SK-N-SH treated with all-trans-retinoic acid at 6 μM for 48 hours (cell line): ENCODE measurements around the gene LAMB4.

ENCODE experiments used
- ATAC-seq: fragments of 200-7000 bp; cut with Tn5 transposase; 3 replicates; pipeline ENCODE4 v1.9.1; 2020; ENCODE audit warnings: mild to moderate bottlenecking, moderate library complexity
- BACH2 ChIP-seq: fragments of 250-450 bp; sonication (Bioruptor Pico); IDR thresholded peaks from 2 replicates; pipeline ENCODE4 v1.9.0; 2021; ENCODE audit warnings: mild to moderate bottlenecking, borderline replicate concordance
- CSDC2 ChIP-seq: fragments of 250-450 bp; sonication (Bioruptor Pico); IDR thresholded peaks from 2 replicates; pipeline ENCODE4 v1.5.0; 2020; ENCODE audit warnings: mild to moderate bottlenecking, moderate library complexity
- GLIS3 ChIP-seq: fragments of 250-450 bp; sonication (Bioruptor Pico); IDR thresholded peaks from 2 replicates; pipeline ENCODE4 v1.5.0; 2020; ENCODE audit warnings: mild to moderate bottlenecking, moderate library complexity
- ISL1 ChIP-seq: fragments of 250-450 bp; sonication (Bioruptor Pico); IDR thresholded peaks from 2 replicates; pipeline ENCODE4 v2.1.2; 2022; ENCODE audit warnings: mild to moderate bottlenecking, moderate library complexity
- OSR1 ChIP-seq: fragments of 250-450 bp; sonication (Bioruptor Pico); IDR thresholded peaks from 2 replicates; pipeline ENCODE4 v1.8.0; 2022; ENCODE audit warnings: moderate library complexity, mild to moderate bottlenecking, inconsistent platforms
- PPARA ChIP-seq: fragments of 250-450 bp; sonication (Bioruptor Pico); IDR thresholded peaks from 2 replicates; pipeline ENCODE4 v1.5.0; 2020; ENCODE audit warnings: mild to moderate bottlenecking, borderline replicate concordance
- RARB ChIP-seq: fragments of 250-450 bp; sonication (Bioruptor Pico); IDR thresholded peaks from 2 replicates; pipeline ENCODE4 v1.8.0; 2021; ENCODE audit warnings: mild to moderate bottlenecking, moderate library complexity
- SNAI2 ChIP-seq: fragments of 250-450 bp; sonication (Bioruptor Pico); IDR thresholded peaks from 2 replicates; pipeline ENCODE4 v1.5.0; 2020; ENCODE audit warnings: mild to moderate bottlenecking, moderate library complexity
- TCF4 ChIP-seq: fragments of 250-450 bp; sonication (Bioruptor Pico); IDR thresholded peaks from 2 replicates; pipeline ENCODE4 v1.8.0; 2021; ENCODE audit warnings: mild to moderate bottlenecking, moderate library complexity, borderline replicate concordance
- TOX ChIP-seq: fragments of 250-450 bp; sonication (Bioruptor Pico); IDR thresholded peaks from 2 replicates; pipeline ENCODE4 v1.8.0; 2021; ENCODE audit warnings: mild to moderate bottlenecking, moderate library complexity, borderline replicate concordance
- ZC3H10 ChIP-seq: fragments of 250-450 bp; sonication (Bioruptor Pico); IDR thresholded peaks from 2 replicates; pipeline ENCODE4 v1.5.1; 2021; ENCODE audit warnings: mild to moderate bottlenecking, moderate library complexity
- ZFP3 ChIP-seq: fragments of 250-450 bp; sonication (Bioruptor Pico); IDR thresholded peaks from 2 replicates; pipeline ENCODE4 v1.5.0; 2020; ENCODE audit warnings: mild to moderate bottlenecking, moderate library complexity
- ZFP30 ChIP-seq: fragments of 450-650 bp; formaldehyde crosslinking; IDR thresholded peaks from 2 replicates; pipeline ENCODE4 v1.5.0; 2022; ENCODE audit warnings: mild to moderate bottlenecking, moderate library complexity
- ZNF565 ChIP-seq: fragments of 450-650 bp; formaldehyde crosslinking; conservative IDR thresholded peaks from 2 replicates; pipeline ENCODE4 v1.5.0; 2020; ENCODE audit warnings: low read depth, mild to moderate bottlenecking, moderate library complexity
- TF ChIP-seq, protein P1 (sequence below): fragments of 250-450 bp; sonication (Bioruptor Pico); IDR thresholded peaks from 2 replicates; pipeline ENCODE4 v1.5.1; 2021; ENCODE audit warnings: mild to moderate bottlenecking, moderate library complexity
- TF ChIP-seq, protein P2 (sequence below): fragments of 250-450 bp; sonication (Bioruptor Pico); IDR thresholded peaks from 2 replicates; pipeline ENCODE4 v1.5.0; 2020; ENCODE audit warnings: mild to moderate bottlenecking, moderate library complexity
- TF ChIP-seq, protein P3 (sequence below): fragments of 250-450 bp; sonication (Bioruptor Pico); IDR thresholded peaks from 2 replicates; pipeline ENCODE4 v1.8.0; 2020; ENCODE audit warnings: mild to moderate bottlenecking, moderate library complexity, borderline replicate concordance
- TF ChIP-seq, protein P4 (sequence below): fragments of 250-450 bp; sonication (Bioruptor Pico); IDR thresholded peaks from 2 replicates; pipeline ENCODE4 v1.5.1; 2020; ENCODE audit warnings: low read depth, mild to moderate bottlenecking, moderate library complexity

Gene LAMB4

DNA sequence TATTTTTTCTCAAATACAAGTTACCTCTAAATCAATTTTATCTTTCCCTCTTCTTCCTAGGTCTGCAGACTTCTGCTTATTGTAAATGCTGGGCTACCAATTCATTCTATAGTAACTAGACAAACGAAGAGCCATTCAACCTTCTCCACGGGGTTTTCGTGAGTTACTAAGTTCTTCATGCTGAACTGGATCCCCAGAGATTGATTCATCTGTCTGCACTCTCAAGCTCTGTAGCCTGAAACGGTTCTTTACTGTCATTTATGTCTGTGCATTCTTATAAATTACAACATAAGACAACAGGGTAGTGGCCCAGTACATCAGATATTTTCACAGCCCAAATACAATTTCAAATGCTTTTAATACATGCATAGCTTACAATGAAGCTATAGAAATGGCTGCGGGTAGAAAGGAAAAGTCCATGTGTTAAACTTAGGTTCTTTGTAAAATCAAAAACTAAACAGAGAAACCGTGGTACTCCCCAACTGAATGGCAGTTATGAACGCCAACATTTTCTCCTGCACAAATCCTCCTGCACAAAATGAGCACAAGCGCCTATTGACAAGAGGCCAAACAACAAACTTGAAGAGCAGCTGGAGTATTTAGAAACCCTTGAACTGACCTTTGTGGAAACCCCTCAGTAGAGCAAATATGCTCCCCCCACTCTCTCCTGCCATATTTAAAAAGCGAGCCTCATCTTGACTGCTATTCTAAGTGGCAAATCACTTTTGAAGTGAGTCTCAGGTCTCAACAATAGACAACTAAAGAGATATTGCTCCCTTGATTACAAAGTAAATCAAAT, 147.9 kb downstream of the LAMB4 start:
- no peak for ATAC-seq

DNA sequence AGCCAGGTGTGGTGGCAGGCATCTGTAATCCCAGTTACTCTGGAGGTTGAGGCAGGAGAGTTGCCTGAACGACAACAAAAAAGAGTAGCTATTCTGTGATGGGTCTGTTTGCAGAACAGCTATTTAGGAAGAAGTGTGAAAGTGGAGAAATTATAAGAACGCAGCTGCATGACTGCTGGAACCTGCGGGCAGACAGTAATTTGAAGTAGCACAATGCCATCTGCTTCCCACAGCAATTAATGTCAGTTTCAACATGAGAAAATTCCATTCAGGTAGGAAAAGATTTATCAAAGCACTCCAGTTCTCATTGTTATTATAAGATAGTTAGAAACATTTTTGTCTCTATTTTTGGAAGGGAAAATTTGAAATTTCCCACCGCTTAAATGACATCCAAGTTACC, 148.7 kb downstream of the LAMB4 start:
- TF ChIP-seq PPARA (CRISPR knock-in tag) (no peak), ZNF565 (CRISPR knock-in tag) (no peak), CSDC2 (no peak), ISL1 (CRISPR knock-in tag) (no peak), ZFP3 (CRISPR knock-in tag) (no peak), ZC3H10 (CRISPR knock-in tag) (no peak), TOX (CRISPR knock-in tag) (no peak), SNAI2 (CRISPR knock-in tag) (no peak)
- TF ChIP-seq, protein P1, sequence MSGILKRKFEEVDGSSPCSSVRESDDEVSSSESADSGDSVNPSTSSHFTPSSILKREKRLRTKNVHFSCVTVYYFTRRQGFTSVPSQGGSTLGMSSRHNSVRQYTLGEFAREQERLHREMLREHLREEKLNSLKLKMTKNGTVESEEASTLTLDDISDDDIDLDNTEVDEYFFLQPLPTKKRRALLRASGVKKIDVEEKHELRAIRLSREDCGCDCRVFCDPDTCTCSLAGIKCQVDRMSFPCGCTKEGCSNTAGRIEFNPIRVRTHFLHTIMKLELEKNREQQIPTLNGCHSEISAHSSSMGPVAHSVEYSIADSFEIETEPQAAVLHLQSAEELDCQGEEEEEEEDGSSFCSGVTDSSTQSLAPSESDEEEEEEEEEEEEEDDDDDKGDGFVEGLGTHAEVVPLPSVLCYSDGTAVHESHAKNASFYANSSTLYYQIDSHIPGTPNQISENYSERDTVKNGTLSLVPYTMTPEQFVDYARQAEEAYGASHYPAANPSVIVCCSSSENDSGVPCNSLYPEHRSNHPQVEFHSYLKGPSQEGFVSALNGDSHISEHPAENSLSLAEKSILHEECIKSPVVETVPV (CRISPR knock-in tag) = no peak
- TF ChIP-seq, protein P2, sequence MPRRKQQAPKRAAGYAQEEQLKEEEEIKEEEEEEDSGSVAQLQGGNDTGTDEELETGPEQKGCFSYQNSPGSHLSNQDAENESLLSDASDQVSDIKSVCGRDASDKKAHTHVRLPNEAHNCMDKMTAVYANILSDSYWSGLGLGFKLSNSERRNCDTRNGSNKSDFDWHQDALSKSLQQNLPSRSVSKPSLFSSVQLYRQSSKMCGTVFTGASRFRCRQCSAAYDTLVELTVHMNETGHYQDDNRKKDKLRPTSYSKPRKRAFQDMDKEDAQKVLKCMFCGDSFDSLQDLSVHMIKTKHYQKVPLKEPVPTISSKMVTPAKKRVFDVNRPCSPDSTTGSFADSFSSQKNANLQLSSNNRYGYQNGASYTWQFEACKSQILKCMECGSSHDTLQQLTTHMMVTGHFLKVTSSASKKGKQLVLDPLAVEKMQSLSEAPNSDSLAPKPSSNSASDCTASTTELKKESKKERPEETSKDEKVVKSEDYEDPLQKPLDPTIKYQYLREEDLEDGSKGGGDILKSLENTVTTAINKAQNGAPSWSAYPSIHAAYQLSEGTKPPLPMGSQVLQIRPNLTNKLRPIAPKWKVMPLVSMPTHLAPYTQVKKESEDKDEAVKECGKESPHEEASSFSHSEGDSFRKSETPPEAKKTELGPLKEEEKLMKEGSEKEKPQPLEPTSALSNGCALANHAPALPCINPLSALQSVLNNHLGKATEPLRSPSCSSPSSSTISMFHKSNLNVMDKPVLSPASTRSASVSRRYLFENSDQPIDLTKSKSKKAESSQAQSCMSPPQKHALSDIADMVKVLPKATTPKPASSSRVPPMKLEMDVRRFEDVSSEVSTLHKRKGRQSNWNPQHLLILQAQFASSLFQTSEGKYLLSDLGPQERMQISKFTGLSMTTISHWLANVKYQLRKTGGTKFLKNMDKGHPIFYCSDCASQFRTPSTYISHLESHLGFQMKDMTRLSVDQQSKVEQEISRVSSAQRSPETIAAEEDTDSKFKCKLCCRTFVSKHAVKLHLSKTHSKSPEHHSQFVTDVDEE (CRISPR knock-in tag) = no peak
- TF ChIP-seq, protein P3, sequence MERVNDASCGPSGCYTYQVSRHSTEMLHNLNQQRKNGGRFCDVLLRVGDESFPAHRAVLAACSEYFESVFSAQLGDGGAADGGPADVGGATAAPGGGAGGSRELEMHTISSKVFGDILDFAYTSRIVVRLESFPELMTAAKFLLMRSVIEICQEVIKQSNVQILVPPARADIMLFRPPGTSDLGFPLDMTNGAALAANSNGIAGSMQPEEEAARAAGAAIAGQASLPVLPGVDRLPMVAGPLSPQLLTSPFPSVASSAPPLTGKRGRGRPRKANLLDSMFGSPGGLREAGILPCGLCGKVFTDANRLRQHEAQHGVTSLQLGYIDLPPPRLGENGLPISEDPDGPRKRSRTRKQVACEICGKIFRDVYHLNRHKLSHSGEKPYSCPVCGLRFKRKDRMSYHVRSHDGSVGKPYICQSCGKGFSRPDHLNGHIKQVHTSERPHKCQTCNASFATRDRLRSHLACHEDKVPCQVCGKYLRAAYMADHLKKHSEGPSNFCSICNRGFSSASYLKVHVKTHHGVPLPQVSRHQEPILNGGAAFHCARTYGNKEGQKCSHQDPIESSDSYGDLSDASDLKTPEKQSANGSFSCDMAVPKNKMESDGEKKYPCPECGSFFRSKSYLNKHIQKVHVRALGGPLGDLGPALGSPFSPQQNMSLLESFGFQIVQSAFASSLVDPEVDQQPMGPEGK (CRISPR knock-in tag) = no peak
- no peak for ATAC-seq

More for the DNA sequence above, 147.9 kb downstream of the LAMB4 start:
- TF ChIP-seq PPARA (CRISPR knock-in tag) (no peak), ZFP3 (CRISPR knock-in tag) (no peak), RARB (no peak), BACH2 (CRISPR knock-in tag) (no peak), TCF4 (CRISPR knock-in tag) (no peak), GLIS3 (CRISPR knock-in tag) (no peak), CSDC2 (no peak), ZFP30 (CRISPR knock-in tag) (no peak), OSR1 (CRISPR knock-in tag) (no peak), SNAI2 (CRISPR knock-in tag) (no peak)
- TF ChIP-seq, protein P4, sequence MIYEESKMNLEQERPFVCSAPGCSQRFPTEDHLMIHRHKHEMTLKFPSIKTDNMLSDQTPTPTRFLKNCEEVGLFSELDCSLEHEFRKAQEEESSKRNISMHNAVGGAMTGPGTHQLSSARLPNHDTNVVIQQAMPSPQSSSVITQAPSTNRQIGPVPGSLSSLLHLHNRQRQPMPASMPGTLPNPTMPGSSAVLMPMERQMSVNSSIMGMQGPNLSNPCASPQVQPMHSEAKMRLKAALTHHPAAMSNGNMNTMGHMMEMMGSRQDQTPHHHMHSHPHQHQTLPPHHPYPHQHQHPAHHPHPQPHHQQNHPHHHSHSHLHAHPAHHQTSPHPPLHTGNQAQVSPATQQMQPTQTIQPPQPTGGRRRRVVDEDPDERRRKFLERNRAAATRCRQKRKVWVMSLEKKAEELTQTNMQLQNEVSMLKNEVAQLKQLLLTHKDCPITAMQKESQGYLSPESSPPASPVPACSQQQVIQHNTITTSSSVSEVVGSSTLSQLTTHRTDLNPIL (CRISPR knock-in tag) = no peak
- TF ChIP-seq, protein P2 (CRISPR knock-in tag) = no peak
- TF ChIP-seq, protein P3 (CRISPR knock-in tag) = no peak
